ENCODE measurements around the gene SNAPC2. TPM values are rescaled to one million over a fixed set of nuclear protein-coding genes. Genes with fewer than 3 reads are reported as not detected.

SNAPC2 gene
- total RNA-seq, 4 donors from 2014 or later = 7.4 to 12.9 (median 9.4) TPM

GRCh38 chr19:7969555-7969939 is 49.4 kb downstream of the SNAPC2 start:
- H3K36me3 ChIP-seq = peaks cover 0 to 88% (median 0%) of the 10 kb centered on the region in 3 donors
- H3K4me3 ChIP-seq = no peak overlapping the region
- no peak overlapping the region for H3K27ac ChIP-seq
- no peak for DNase-seq
- H3K27me3 ChIP-seq = no peaks in the 10 kb centered on the region
- H3K9me3 ChIP-seq = no peaks in the 10 kb centered on the region
- H3K4me1 ChIP-seq = no peaks in the 10 kb centered on the region
- TF ChIP-seq POLR2A (IDR thresholded peaks at IDR 0.05) (no peak), CTCF (IDR thresholded peaks at IDR 0.05) (no peak)

- Histone ChIP-seq H3K9me3 (no peaks in the 10 kb centered on the region), H3K27ac (no peak overlapping the region), H3K4me3 (no peak overlapping the region), H3K36me3 (peaks cover 0 to 86% (median 0%) of the 10 kb centered on the region in 3 donors), H3K27me3 (no peaks in the 10 kb centered on the region), H3K4me1 (no peaks in the 10 kb centered on the region)
- peak in 1 of 3 donors; percentile 54 for DNase-seq
- TF ChIP-seq CTCF (IDR thresholded peaks at IDR 0.05) (peak in 5 of 6 experiments; percentile 12 to 65 (median 53)), POLR2A (IDR thresholded peaks at IDR 0.05) (no peak)
Measured at GRCh38 chr19:7970716-7971448, 50.7 kb downstream of the SNAPC2 start.

GRCh38 chr19:7971553-7972520 is 51.7 kb downstream of the SNAPC2 start:
- Histone ChIP-seq H3K4me3 (no peak overlapping the region), H3K27ac (no peak overlapping the region), H3K36me3 (peaks cover 0 to 78% (median 0%) of the 10 kb centered on the region in 3 donors), H3K27me3 (no peaks in the 10 kb centered on the region), H3K4me1 (no peaks in the 10 kb centered on the region), H3K9me3 (no peaks in the 10 kb centered on the region)
- no peak for DNase-seq
- no peak for TF ChIP-seq CTCF (IDR thresholded peaks at IDR 0.05)
- no peak for TF ChIP-seq POLR2A (IDR thresholded peaks at IDR 0.05)

Other genes starting within 250 kb of the SNAPC2 start
- not detected for gene MCEMP1, start 243.2 kb upstream of the SNAPC2 start, total RNA-seq
- gene TRAPPC5, start 239.5 kb upstream of the SNAPC2 start, total RNA-seq = 10 to 100 TPM; 18.2 to 55.8 (median 54.0) TPM
- gene FCER2, start 218.2 kb upstream of the SNAPC2 start, total RNA-seq = 10 to 100 TPM in 1 of 4 donors, 1 to 10 TPM in 1, not detected in 2; 2.0 to 10.7 TPM
- 1 to 10 TPM in 1 of 4 donors, not detected in 3; 1.1 TPM for gene CLEC4G, start 188.2 kb upstream of the SNAPC2 start, total RNA-seq
- gene CD209, start 172.8 kb upstream of the SNAPC2 start, total RNA-seq = 10 to 100 TPM in 1 of 4 donors, 1 to 10 TPM in 3; 1.6 to 31.4 (median 5.2) TPM
- not detected for gene CLEC4M, start 157.1 kb upstream of the SNAPC2 start, total RNA-seq
- 10 to 100 TPM in 3 of 4 donors, 1 to 10 TPM in 1; 7.7 to 22.3 (median 14.9) TPM for gene EVI5L, start 90.1 kb upstream of the SNAPC2 start, total RNA-seq
- gene PRR36, start 45.9 kb upstream of the SNAPC2 start, total RNA-seq = not detected
- gene LRRC8E, start 31.8 kb upstream of the SNAPC2 start, total RNA-seq = under 1 TPM in 3 of 4 donors, not detected in 1; 0.57 to 0.88 (median 0.80) TPM
- gene MAP2K7, start 16.5 kb upstream of the SNAPC2 start, total RNA-seq = 10 to 100 TPM; 16.6 to 39.3 (median 35.0) TPM
- not detected for gene TGFBR3L, start 5.5 kb upstream of the SNAPC2 start, total RNA-seq
- gene CTXN1, start 5.8 kb downstream of the SNAPC2 start, total RNA-seq = 1 to 10 TPM in 3 of 4 donors, not detected in 1; 1.6 to 2.5 (median 2.4) TPM
- gene TIMM44, start 23.3 kb downstream of the SNAPC2 start, total RNA-seq = 100 to 1,000 TPM in 1 of 4 donors, 10 to 100 TPM in 3; 55.5 to 211 (median 80.7) TPM
- gene ELAVL1, start 85.3 kb downstream of the SNAPC2 start, total RNA-seq = 10 to 100 TPM; 21.0 to 41.7 (median 25.9) TPM
- 100 to 1,000 TPM in 2 of 4 donors, 10 to 100 TPM in 1, 1 to 10 TPM in 1; 5.8 to 286 (median 121) TPM for gene CCL25, start 132.4 kb downstream of the SNAPC2 start, total RNA-seq
- under 1 TPM in 1 of 4 donors, not detected in 3; 0.28 TPM for gene FBN3, start 229.3 kb downstream of the SNAPC2 start, total RNA-seq

Data from Peyer's patch (tissue), 4 donors.